Liver (tissue), 9 donors: ENCODE measurements around the gene JAZF1. TPM values are rescaled to one million over a fixed set of nuclear protein-coding genes. Genes with fewer than 3 reads are reported as not detected.

Experiments
- DNase-seq: peaks from one replicate; pipeline ENCODE4 v3.0.0-alpha.2; 2017; ENCODE audit warnings: low spot score
- H3K27ac ChIP-seq, 2 donors: one replicate each; pipeline ENCODE4 v1.7.0; 2013; ENCODE audit warnings: inconsistent platforms in 2 of 2, low read length in 2 of 2, control low read depth in 1 of 2, low read depth in 1 of 2, mild to moderate bottlenecking in 1 of 2
- H3K27me3 ChIP-seq, 4 donors: one replicate each; pipeline versions ENCODE4 v1.6.1 to v1.7.0; 2013; ENCODE audit warnings: low read length in 3 of 4, inconsistent platforms in 1 of 4, mild to moderate bottlenecking in 1 of 4, moderate library complexity in 1 of 4; ENCODE audit not compliant: control insufficient read depth in 4 of 4, insufficient read depth in 4 of 4
- H3K36me3 ChIP-seq, 4 donors: one replicate each; pipeline versions ENCODE4 v1.6.1 to v1.7.0; 2013; ENCODE audit warnings: low read length in 3 of 4, mild to moderate bottlenecking in 3 of 4, low read depth in 1 of 4, moderate library complexity in 1 of 4; ENCODE audit not compliant: control insufficient read depth in 4 of 4, insufficient read depth in 3 of 4
- H3K4me1 ChIP-seq, 4 donors: one replicate each; pipeline versions ENCODE4 v1.6.1 to v1.7.0; 2013; ENCODE audit warnings: low read length in 3 of 4, mild to moderate bottlenecking in 3 of 4, moderate library complexity in 1 of 4; ENCODE audit not compliant: control insufficient read depth in 4 of 4, insufficient read depth in 4 of 4
- H3K4me3 ChIP-seq, 3 donors: one replicate each; pipeline versions ENCODE4 v1.6.1 to v1.7.0; 2013; ENCODE audit warnings: low read length in 3 of 3, control low read depth in 1 of 3, low read depth in 1 of 3, mild to moderate bottlenecking in 1 of 3
- H3K9ac ChIP-seq, 2 donors: one replicate each; pipeline ENCODE4 v1.7.0; 2013; ENCODE audit warnings: low read length in 2 of 2, mild to moderate bottlenecking in 2 of 2, moderate library complexity in 2 of 2, control low read depth in 1 of 2, low read depth in 1 of 2
- H3K9me3 ChIP-seq, 4 donors: one replicate each; pipeline versions ENCODE4 v1.6.1 to v1.7.0; 2013; ENCODE audit warnings: low read length in 3 of 4; ENCODE audit not compliant: control insufficient read depth in 4 of 4
- ATF3 ChIP-seq: IDR thresholded peaks from 2 replicates; pipeline ENCODE4 v1.6.1; 2016; ENCODE audit warnings: antibody characterized with exemption
- CTCF ChIP-seq: fragments of 150-350 bp; IDR thresholded peaks from 2 replicates; pipeline ENCODE4 v1.5.1; 2017; ENCODE audit warnings: improper control_type of control experiment, low read depth, low read length; ENCODE audit not compliant: missing input control
- EGR1 ChIP-seq, 2 donors: IDR thresholded peaks; 2 replicates each; pipeline ENCODE4 v1.6.1; 2016 to 2018; ENCODE audit warnings: antibody characterized with exemption in 2 of 2, low read depth in 2 of 2
- FOXA1 ChIP-seq: IDR thresholded peaks from 2 replicates; pipeline ENCODE4 v1.6.1; 2016; ENCODE audit warnings: antibody characterized with exemption
- FOXA2 ChIP-seq: IDR thresholded peaks from 2 replicates; pipeline ENCODE4 v1.6.1; 2016; ENCODE audit warnings: antibody characterized with exemption
- GABPA ChIP-seq, 2 donors: IDR thresholded peaks in 1 of 2; conservative IDR thresholded peaks in 1 of 2; 2 replicates each; pipeline ENCODE4 v1.6.1; 2016; ENCODE audit warnings: antibody characterized with exemption in 2 of 2, mild to moderate bottlenecking in 1 of 2, moderate library complexity in 1 of 2
- HNF4A ChIP-seq, 2 donors: conservative IDR thresholded peaks; 2 replicates each; pipeline ENCODE4 v1.6.1; 2016; ENCODE audit warnings: antibody characterized with exemption in 2 of 2, mild to moderate bottlenecking in 2 of 2
- HNF4G ChIP-seq: IDR thresholded peaks from 2 replicates; pipeline ENCODE4 v1.6.1; 2016; ENCODE audit warnings: antibody characterized with exemption
- JUND ChIP-seq, 2 donors: IDR thresholded peaks; 2 replicates each; pipeline ENCODE4 v1.6.1; 2016; ENCODE audit warnings: antibody characterized with exemption in 2 of 2
- MAX ChIP-seq: IDR thresholded peaks from 2 replicates; pipeline ENCODE4 v1.6.1; 2016; ENCODE audit warnings: antibody characterized with exemption
- NR2F2 ChIP-seq: IDR thresholded peaks from 2 replicates; pipeline ENCODE4 v1.6.1; 2016; ENCODE audit warnings: antibody characterized with exemption
- RAD21 ChIP-seq, 2 donors: IDR thresholded peaks; 2 replicates each; pipeline ENCODE4 v1.6.1; 2016; ENCODE audit warnings: antibody characterized with exemption in 2 of 2, mild to moderate bottlenecking in 2 of 2
- REST ChIP-seq: IDR thresholded peaks from 2 replicates; pipeline ENCODE4 v1.6.1; 2016; ENCODE audit warnings: antibody characterized with exemption, mild to moderate bottlenecking
- RXRA ChIP-seq, 2 donors: IDR thresholded peaks; 2 replicates each; pipeline ENCODE4 v1.6.1; 2017 to 2018; ENCODE audit warnings: antibody characterized with exemption in 2 of 2, mild to moderate bottlenecking in 1 of 2
- SP1 ChIP-seq: IDR thresholded peaks from 2 replicates; pipeline ENCODE4 v1.6.1; 2018; ENCODE audit warnings: antibody characterized with exemption, mild to moderate bottlenecking
- TAF1 ChIP-seq: conservative IDR thresholded peaks from 2 replicates; pipeline ENCODE4 v1.6.1; 2016; ENCODE audit warnings: antibody characterized with exemption, mild to moderate bottlenecking
- YY1 ChIP-seq: IDR thresholded peaks from 2 replicates; pipeline ENCODE4 v1.6.1; 2016; ENCODE audit warnings: antibody characterized with exemption, mild to moderate bottlenecking
- ZBTB33 ChIP-seq: IDR thresholded peaks from 2 replicates; pipeline ENCODE4 v1.6.1; 2016; ENCODE audit warnings: antibody characterized with exemption
- WGBS: extraction: QIAGEN DNeasy Blood & Tissue Kit; methylation state at CpG from one replicate; pipeline ENCODE4 v1.1.7; 2013; 5-methylcytosine and 5-hydroxymethylcytosine counted together
- polyA plus RNA-seq, 2 donors: library from polyadenylated mRNA; stranded (reverse) in 1 of 2; unstranded in 1 of 2; fragments of 200-250 nt in 1 of 2; fragments of >200 nt in 1 of 2; fragmentation: Nextera tagmentation in 1 of 2; extraction: Ambion mirVana in 1 of 2; gene quantifications; one replicate each; pipeline versions ENCODE4 v1.2.1 to v1.2.3, GENCODE V29; 2013 to 2015
- total RNA-seq, 2 donors: library from RNA; depleted of rRNA; stranded (reverse); fragments of >200 nt; gene quantifications; one replicate each; pipeline ENCODE4 v1.2.3, GENCODE V29; 2014
- donor health status: healthy.
- donor health status: healthy.
- donor health status: healthy.
- donor health status: healthy.
- donor health status: healthy.

The JAZF1 gene
- total and polyA plus RNA-seq, 4 donors, result 2.7 to 17.8 (median 4.0) TPM

- Histone ChIP-seq H3K27me3 (no peaks in the 10 kb centered on the region), H3K4me1 (peaks cover 0 to 2% (median 0%) of the 10 kb centered on the region in 4 donors), H3K9ac (no peak overlapping the region), H3K9me3 (no peaks in the 10 kb centered on the region), H3K36me3 (no peaks in the 10 kb centered on the region), H3K4me3 (no peak overlapping the region), H3K27ac (no peak overlapping the region)
- TF ChIP-seq HNF4A (conservative IDR thresholded peaks at IDR 0.05), result no peak
- TF ChIP-seq FOXA1, result no peak
- TF ChIP-seq RAD21 (IDR thresholded peaks at IDR 0.05), result no peak
- no peak for TF ChIP-seq ZBTB33
- TF ChIP-seq TAF1, result no peak
- no peak for TF ChIP-seq CTCF
- no peak for TF ChIP-seq YY1
- no peak for TF ChIP-seq SP1
- TF ChIP-seq HNF4G, result no peak
- no peak for TF ChIP-seq GABPA (IDR thresholded peaks at IDR 0.05 in 1 of 2, conservative IDR thresholded peaks at IDR 0.05 in 1 of 2)
- no peak for TF ChIP-seq RXRA (IDR thresholded peaks at IDR 0.05)
- TF ChIP-seq FOXA2, result no peak
- no peak for TF ChIP-seq ATF3
- no peak for TF ChIP-seq MAX
- no peak for TF ChIP-seq JUND (IDR thresholded peaks at IDR 0.05)
- TF ChIP-seq EGR1 (IDR thresholded peaks at IDR 0.05; ENCODE audit: low read depth in 2 of 2), result no peak
- no peak for TF ChIP-seq REST
- TF ChIP-seq NR2F2, result no peak
- no peak for DNase-seq
- WGBS, result 92% methylated on average over 5 of the region's 5 CpGs
These were observed 56.8 kb downstream of the JAZF1 start for GRCh38 chr7:28123752-28124151.
